HG02678 (cell line): ENCODE measurements around the gene SMTNL1.

Experiments
- ATAC-seq: cut with Tn5 transposase; IDR thresholded peaks from one replicate; pipeline ENCODE4 v1.9.1; 2021; ENCODE audit warnings: mild to moderate bottlenecking, moderate library complexity; ENCODE audit not compliant: unreplicated experiment

The SMTNL1 gene

DNA sequence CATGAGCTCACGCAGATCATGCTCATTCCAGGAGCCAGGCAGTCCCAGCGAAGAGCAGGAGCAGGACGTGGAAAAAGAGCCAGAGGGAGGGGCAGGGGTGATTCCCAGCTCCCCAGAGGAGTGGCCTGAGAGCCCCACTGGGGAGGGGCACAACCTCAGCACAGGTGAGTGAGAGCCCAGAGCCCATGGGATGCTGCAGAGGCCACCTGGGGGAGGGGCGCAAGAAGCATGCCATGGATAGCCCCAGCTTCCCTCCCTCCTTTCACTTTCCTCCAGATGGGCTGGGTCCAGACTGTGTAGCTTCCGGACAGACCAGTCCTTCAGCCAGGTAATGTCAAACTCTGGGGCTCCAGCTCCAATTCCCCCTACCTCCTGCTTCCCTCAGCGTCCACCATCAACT lies 6.2 kb downstream of the SMTNL1 start:
- no peak for ATAC-seq

DNA sequence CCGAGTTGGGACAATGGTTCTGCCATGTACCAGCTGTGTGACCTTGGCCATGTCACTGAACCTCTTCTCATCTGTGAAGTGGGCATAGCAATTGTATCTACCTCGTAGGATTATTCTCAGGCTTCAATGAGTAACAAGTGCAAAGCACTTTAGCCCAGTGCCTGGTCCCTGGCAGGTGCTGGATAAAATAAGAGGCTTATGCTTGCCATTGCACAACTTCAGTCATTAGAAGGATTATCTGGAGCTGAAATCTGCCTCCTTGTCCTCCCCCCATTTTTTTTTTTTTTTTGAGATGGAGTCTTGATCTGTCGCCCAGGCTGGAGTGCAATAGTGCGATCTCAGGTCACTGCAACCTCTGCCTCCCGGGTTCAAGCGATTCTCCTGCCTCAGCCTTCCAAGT lies 7.2 kb downstream of the SMTNL1 start:
- no peak for ATAC-seq

- ATAC-seq, result no peak
These were observed 8.5 kb downstream of the SMTNL1 start for GRCh38 chr11:57545883-57546282.

DNA sequence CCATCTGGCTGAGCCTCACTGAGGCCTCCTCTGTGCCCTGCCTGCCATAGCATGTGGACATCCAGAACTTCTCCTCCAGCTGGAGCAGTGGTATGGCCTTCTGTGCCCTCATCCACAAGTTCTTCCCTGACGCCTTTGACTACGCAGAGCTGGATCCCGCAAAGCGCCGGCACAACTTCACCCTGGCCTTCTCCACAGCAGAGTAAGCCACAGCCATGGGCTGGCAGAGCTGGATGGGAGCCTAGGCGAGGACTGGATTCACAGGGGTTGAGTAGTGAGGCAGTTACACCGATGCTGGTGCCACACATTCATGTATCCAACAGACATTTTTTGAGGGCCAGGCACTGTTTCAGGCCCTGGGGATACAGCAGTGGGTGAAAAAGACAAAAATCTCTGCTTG lies 9.1 kb downstream of the SMTNL1 start:
- no peak for ATAC-seq

GRCh38 chr11:57546869-57547475 lies 9.6 kb downstream of the SMTNL1 start:
- peak; percentile 67 for ATAC-seq

DNA sequence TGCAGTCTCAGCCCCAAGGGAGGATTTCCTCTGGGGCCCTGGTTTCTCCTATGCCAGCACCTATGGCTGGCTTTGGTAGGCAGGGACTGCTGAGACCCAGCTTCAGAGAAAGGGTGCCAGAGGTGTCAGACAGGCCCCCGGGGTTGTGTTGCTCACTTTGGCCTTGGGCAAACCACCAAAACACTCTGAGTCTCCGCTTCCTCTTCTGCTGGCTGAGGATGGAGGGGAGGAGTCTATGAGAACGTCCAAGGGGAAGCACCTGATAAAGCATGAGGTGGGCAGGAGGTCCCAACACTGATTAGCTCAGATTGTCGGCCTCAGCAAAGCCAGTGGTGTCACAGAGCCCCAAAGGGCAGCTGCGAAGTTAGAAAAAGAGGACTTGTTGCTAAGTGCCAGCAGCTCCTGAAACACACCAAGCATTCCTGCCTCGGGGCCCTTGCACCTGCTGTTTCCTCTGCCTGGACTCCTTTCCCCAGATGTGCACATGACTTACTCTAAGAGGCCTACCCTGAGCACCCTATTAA lies 10.5 kb downstream of the SMTNL1 start:
- ATAC-seq, result peak; percentile 89

- no peak for ATAC-seq
These were observed 12.6 kb downstream of the SMTNL1 start for GRCh38 chr11:57549983-57550382.

DNA sequence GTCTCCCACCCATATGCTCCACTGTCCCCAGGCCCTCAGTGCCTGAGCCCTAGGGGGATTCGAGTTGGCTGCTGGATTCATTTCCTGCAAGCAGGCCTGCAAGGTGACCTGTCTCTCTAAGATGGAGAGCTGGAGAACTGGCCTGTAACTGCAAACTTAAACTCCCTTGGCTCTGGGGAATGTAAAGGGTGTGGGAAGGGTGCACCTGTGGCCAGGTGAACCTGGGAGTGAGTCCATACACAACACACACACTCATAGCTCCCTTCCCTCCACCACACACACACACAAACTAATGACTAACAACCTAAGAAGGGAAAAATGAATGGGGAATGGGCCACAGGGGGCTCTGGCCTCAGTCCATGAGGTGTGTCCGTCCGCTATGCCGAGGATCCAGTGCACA lies 14.5 kb downstream of the SMTNL1 start:
- no peak for ATAC-seq

DNA sequence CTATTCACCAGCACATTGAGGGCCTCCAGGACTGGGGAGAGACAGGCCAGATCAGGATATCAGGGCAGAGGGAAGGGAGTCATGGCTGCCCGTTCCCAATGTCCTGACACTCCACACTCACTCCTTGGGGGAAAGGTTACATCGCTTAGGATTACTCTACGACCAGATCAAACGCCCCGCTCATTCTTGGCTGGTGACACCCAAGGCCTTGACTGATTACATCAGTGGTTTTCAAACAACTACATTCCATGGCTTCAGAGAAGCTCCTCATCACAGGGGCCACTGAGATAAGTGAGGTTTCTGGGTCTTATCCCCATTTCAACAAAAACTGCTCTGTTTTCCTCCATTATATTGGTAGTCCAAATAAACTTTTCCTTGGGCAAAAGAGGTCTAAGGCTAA lies 15.1 kb downstream of the SMTNL1 start:
- no peak for ATAC-seq

GRCh38 chr11:57555393-57555792 lies 18.0 kb downstream of the SMTNL1 start:
- ATAC-seq, result no peak

DNA sequence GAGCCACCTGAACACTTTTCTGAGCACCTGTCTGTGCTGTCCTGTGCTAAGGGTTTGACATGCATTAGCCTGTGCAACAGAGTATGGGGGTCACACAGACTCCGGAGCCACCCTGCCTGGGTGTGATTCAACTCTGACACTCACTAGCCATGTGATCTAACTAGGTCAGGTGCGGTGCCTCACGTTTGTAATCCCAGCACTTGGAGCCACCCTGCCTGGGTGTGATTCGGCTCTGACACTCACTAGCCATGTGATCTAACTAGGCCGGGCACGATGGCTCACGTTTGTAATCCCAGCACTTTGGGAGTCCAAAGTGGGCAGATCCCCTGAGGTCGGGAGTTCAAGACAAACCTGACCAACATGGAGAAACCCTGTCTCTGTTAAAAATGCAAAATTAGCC lies 18.6 kb downstream of the SMTNL1 start:
- ATAC-seq, result no peak

DNA sequence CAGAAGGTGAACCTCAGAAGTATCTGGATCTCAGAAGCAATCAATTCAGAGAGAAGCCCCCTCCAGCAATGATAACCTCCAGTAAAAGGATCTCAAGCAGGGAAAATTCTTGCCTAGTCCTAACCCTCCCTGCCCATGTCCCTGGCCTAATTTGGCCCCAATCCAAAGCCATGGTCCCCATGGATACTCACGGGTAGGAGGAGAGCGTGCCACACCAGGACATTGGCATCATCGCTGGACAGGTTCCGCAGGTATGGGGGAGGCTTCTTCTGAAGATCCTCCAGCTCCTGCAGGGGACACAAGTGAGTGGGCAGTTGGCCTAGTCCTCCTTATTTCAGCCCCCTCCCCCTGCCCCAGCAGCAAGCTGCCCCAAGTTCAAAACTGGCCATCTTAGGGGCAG lies 22.8 kb downstream of the SMTNL1 start:
- no peak for ATAC-seq

DNA sequence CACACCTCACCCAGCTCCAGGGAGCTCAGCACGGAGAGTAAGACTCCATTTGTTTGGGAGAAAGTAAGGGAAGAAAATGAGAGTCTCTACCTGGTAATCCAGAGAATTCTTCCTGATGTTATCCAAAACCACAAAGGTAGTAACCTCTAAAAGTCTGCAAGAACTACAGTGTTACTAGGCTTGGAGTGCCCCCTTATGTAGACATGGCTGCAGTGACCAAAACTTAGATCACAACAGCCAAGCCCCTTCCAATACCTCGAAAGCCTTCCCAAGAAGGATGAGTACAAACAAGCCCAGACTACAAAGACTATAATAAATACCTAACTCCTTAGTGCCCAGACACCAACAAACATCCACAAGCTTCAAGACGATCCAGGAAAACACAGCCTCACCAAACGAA lies 25.2 kb downstream of the SMTNL1 start:
- no peak for ATAC-seq

GRCh38 chr11:57566005-57566904 lies 28.9 kb downstream of the SMTNL1 start:
- peak; percentile 63 for ATAC-seq

DNA sequence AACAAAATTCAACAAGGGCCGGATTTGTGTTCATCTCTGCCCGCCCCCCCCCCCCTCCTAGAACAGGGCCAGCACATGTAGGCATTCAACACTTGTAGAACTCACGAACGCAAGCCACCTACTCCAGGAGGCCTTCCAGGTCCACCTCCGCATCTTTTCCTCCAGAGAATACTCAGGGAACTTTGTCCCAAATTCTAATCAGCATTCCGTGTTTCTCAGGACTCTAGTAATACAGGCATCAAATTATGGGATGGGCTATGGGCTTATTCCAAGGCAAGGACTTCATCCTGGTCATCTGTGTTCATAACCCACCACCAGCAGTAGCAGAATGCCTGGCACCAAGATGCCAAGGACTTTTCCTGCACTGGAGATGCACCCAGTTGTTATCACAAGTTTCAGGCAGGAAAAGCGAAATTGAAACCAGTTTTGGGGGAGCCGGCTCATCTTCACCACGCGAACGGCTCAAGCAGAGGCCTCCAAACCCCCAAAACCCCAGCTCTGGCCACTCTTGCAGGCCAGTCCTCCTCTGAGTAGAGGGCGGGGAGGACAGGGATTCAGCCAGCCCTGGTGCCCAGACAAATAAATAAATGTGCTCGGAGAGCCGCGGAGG lies 29.6 kb downstream of the SMTNL1 start:
- ATAC-seq, result peak; percentile 1

- ATAC-seq, result peak; percentile 62
These were observed 30.3 kb downstream of the SMTNL1 start, which contains the start of gene UBE2L6 for GRCh38 chr11:57567515-57568329. TSS of gene UBE2L6 (minus strand) at chr11:57567672. CDS start at chr11:57567611, 61 bp downstream.

DNA sequence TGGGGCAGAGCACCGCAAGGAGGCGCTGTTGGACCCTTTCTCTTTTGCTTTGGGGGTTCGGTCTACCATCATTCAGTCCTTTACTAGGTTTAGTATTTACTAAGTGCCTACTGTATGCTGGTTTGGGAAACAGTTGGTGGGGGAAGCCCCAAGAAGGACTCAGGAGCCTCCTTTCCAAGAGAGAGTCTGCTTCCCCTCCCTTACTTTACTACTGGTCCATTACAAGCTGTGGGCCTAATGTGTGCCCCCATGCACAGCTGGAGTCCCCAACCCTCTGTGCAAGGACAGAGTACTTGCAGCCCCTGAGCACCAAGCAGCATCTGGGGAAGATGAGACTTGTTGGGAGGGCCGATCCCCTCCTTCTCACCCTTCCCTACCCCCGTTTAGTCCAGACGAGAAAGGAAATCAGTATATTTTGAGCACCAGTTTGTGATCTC lies 31.0 kb downstream of the SMTNL1 start:
- ATAC-seq, result peak; percentile 9

DNA sequence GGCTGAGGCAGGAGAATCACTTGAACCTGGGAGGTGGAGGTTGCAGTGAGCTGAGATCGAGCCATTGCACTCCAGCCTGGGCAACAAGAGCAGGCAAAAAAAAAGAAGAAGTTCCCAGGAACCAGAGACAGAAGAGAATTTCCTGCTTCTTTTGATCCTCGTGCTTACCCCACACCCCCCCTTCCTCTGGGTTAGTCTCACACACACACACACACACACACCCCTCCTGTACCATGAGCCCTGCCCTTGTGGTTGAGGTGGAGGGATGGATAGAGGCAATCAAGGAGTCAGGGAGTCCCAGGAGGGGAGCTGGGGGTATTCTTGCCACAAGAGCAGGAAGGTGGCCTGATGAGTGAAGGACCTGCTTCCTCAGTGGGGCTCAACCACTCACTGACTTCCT lies 34.2 kb downstream of the SMTNL1 start:
- ATAC-seq, result no peak

- no peak for ATAC-seq
These were observed 36.7 kb downstream of the SMTNL1 start for GRCh38 chr11:57574061-57574460.

GRCh38 chr11:57584341-57584740 lies 46.9 kb downstream of the SMTNL1 start:
- ATAC-seq, result no peak

DNA sequence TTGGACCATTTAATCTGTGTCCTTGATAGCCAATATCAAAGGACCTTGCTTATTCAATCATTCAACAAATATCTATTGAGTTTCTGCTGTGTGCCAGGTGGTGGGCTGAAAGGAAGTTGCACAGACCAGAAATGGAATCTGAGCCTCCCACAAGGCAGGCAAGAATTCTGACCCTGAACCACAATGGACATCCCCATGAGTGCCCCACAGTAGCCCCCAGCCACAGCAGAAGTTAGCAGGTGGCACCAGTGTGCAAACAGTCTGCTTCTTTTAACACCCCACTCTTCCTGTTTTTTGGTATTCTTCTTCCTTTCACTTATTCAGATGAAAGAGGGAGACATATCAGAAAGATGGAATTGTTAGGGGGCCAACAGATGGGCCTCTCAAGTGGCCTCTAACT lies 47.9 kb downstream of the SMTNL1 start:
- peak; percentile 52 for ATAC-seq
